Lower leg skin (tissue), 3 donors: ENCODE measurements around the gene CLUH.

ENCODE experiments used
- CTCF ChIP-seq, 3 donors: fragments of 450-650 bp; IDR thresholded peaks; one replicate each; pipeline ENCODE4 v1.5.1; 2016; ENCODE audit warnings: antibody characterized with exemption in 3 of 3, mild to moderate bottlenecking in 3 of 3, moderate library complexity in 2 of 3
- POLR2A ChIP-seq, 2 donors: fragments of 450-650 bp; IDR thresholded peaks; one replicate each; pipeline ENCODE4 v1.6.1; 2016 to 2017; ENCODE audit warnings: antibody characterized with exemption in 2 of 2, mild to moderate bottlenecking in 1 of 2, moderate library complexity in 1 of 2

DNA sequence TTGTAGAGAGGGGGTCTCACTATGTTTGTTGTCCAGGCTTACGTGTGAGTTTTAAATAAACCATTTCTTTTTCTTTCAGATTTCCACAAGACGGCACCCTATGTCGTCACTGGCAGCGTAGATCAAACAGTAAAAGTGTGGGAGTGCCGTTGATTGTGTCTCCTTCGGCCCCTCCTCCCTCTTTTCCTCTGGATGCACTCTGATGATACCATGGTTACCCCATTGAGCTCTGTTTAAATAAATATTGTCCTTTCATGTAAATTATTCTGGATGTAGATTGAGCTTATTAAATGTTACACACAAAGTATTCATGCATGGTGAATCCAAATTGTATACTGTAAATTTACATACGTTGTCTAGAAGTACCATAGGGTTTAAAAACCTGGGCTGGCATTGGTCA, 29.9 kb downstream of the CLUH start:
- TF ChIP-seq CTCF (IDR thresholded peaks at IDR 0.05): no peak
- TF ChIP-seq POLR2A (IDR thresholded peaks at IDR 0.05): no peak
